ENCODE data around the gene OR2B6.
"Not testable (repeated sequence)": the region's sequence is repeated elsewhere in the genome, so short reads cannot be mapped to it uniquely, and the experiment has no call there.

Gene OR2B6

DNA sequence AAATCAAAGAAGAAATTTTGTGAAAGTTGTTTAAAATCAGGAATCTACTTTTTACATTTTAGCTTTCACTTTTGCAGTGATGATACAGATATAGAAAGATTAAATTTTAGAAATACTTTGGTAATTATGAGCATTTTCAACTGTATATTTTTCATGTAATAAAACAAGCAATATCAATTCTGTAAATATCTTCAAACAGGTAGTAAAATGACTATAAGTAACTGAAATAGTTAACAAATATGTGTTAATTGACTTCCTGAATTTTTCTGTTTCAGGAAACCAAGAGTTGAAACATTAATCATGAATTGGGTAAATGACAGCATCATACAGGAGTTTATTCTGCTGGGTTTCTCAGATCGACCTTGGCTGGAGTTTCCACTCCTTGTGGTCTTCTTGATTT lies at the start of gene OR2B6:
TSS of gene OR2B6 (plus strand) at position 301 of the 400 bp plus-strand sequence. CDS start at position 301, 0 bp downstream.
- no peak for DNase-seq (ENCODE audit: low read depth in 2 of 2)

DNA sequence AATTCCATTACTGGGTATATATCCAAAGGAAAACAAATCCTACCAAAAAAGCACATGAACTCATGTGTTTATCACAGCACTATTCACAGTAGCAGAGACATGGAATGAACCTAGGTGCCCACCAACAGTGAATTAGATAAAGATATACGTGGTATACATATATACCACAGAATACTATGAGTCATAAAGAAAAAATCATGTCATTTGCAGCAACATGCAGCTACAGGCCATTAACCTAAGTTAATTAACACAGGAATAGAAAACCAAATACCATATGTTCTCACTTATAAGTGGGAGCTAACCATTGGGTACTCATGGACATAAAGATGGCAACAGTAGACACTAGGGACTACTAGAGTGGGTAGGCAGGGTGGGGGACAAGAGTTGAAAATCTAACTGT lies 49.0 kb upstream of the OR2B6 start:
- DNase-seq (ENCODE audit: low read depth in 2 of 2) = no peak

DNA sequence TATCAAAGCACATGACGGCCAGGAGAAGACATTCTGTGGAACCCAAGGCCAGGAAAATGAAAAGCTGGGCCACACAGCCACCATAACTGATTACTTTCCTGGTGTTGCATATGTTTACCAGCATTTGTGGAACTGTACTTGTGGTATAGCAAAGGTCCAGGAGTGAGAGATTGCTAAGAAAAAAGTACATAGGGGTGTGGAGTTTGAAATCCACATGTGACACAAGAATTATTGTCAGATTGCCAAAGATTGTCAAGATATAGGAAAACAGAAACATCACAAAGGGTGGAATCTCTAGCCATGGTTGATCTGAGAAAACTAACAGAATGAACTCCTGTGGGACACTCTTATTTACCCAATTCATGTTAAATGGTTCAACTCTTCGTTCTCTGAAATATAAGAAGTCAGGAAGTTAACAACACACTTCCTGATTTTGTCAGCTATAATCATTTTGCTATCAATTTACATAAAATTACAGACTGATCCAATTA lies 45.0 kb upstream of the OR2B6 start, which contains the start of gene OR2B2:
TSS of gene OR2B2 (minus strand) at position 441 of the 491 bp plus-strand sequence. CDS start at position 364, 77 bp downstream.
- no peak for DNase-seq (ENCODE audit: low read depth in 2 of 2)

DNA sequence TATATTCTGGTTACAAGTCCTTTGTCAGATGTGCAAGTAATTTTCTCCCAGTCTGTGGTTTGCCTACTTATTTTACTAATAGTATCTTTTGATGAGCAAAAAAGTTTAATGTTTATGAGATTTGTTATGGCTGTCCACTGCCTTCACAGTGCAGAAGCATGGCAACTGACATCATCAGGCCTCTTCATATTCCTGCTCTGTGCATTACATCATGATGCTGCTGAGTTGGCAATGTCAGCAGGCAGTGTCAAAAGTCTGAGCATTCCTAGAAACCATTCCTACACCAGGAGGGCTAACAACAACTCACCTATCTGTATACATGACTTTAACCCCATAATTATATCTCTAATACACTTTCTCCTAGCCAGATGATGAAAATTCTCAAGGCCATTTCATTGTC lies 34.1 kb upstream of the OR2B6 start:
- DNase-seq (ENCODE audit: low read depth in 2 of 2) = no peak

DNA sequence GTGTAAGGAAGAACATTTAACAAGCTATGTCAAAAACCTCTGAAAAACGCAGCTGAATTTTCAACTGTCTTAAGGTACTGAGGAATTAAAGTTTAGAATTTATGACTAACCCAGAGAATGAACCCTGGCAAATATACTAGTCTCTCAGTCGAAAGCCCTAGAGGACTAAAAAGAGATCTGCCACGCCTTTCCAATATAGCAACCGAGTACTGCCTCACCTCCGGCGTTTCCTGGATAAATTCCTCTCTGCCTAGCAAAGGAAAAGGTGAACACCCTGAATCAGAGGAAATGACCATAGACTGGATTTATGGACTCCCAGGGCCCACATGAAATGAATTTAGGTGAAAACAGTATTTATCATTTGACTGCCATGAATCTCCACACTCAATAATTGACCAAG lies 32.9 kb upstream of the OR2B6 start:
- DNase-seq (ENCODE audit: low read depth in 2 of 2) = no peak

DNA sequence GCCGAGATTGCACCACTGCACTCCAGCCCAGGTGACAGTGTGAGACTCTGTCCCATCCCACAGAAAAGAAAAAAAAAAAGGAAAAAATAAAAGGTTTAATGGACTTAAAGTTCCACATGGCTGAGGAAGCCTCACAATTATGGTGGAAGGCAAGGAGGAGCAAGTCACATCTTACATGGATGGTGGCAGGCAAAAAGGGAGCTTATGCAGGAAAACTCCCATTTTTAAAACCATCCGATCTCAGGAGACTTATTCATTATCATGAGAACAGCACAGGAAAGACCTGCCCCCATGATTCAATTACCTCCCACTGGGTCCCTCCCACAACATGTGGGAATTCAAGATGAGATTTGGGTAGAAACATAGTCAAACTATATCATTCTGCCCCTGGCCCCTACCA lies 29.0 kb upstream of the OR2B6 start:
- DNase-seq (ENCODE audit: low read depth in 2 of 2) = not testable (repeated sequence)

DNA sequence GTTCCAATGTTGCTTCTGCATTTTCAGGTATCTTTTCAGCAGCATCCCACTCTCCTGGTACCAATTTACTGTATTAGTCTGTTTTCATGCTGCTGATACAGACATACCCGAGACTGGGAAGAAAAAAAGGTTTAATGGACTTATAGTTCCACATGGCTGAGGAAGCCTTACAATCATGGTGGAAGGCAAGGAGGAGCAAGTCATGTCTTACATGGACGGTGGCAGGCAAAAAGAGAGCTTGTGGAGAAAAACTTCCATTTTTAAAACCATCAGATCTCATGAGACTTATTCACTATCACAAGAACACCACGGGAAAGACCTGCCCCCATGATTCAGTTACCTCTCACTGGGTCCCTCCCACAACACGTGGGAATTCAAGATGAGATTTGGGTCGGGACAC lies 27.1 kb upstream of the OR2B6 start:
- DNase-seq (ENCODE audit: low read depth in 2 of 2) = not testable (repeated sequence)

DNA sequence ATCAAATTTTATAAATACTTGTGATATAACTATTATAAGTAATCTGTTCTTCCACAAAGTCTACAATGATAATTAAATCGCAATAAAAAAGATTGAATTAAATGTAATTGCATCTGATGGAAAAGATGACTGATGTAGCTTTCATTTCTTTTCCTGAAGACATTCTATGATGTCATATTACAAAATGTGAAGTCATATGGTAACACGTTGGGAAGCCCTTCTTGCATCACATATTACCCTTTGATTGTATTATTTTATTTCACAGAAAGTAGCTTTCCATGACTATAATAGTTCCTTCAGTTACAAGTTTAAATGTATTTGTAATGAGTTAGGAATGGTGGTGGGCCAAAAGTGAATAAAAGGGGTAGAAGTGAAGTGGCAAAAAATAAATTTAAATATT lies 25.8 kb upstream of the OR2B6 start:
- no peak for DNase-seq (ENCODE audit: low read depth in 2 of 2)

DNA sequence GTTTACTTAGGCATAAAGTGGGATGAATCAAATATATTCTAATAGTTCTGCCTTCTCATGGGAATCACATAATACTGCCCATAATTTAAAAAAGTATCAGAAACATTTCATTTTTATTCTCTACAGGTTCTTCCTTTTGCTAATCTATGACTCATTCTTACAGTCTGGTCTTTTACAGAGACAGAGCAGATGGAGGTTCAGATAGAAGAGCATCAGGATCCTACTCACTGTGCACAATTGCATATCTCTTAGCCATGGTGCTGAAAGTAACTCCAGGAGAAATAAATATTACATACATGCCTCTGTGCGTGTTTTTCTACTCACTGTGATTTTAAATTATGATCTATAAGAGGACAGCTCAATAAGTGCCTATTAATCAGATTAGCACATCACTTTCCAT lies 16.3 kb upstream of the OR2B6 start:
- DNase-seq (ENCODE audit: low read depth in 2 of 2) = no peak

DNA sequence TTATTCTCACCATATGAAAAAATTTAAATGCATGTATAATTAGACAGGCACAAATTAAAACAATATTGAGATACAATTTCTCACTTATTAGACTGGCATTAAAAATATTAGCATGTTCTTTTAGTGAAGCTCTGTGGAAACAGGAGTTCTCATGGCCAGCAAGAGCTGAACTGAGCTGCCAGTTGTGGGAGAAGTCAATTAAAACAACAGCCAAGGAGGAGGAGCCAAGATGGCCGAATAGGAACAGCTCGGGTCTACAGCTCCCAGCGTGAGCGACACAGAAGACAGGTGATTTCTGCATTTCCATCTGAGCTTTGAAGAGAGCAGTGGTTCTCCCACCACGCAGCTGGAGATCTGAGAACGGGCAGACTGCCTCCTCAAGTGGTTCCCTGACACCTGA lies 14.0 kb upstream of the OR2B6 start:
- DNase-seq (ENCODE audit: low read depth in 2 of 2) = not testable (repeated sequence)

DNA sequence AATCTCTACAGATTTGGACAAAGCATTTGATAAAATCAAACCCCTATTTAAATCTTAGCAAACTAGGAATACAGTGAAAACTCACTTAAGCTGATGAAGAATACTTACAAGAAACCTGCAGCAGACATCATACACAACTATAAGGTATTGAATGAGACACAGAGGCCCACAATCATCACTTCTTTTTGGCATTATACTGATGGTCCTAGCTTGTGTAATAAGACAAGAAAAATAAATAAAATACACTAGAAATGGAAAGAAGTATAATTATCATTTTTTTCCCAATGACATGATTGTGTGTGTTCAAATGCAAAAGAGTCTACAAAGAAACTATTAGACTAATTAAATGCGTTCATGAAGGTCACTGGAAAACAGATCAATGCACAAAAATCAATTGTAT lies 8.8 kb upstream of the OR2B6 start:
- DNase-seq (ENCODE audit: low read depth in 2 of 2) = no peak

DNA sequence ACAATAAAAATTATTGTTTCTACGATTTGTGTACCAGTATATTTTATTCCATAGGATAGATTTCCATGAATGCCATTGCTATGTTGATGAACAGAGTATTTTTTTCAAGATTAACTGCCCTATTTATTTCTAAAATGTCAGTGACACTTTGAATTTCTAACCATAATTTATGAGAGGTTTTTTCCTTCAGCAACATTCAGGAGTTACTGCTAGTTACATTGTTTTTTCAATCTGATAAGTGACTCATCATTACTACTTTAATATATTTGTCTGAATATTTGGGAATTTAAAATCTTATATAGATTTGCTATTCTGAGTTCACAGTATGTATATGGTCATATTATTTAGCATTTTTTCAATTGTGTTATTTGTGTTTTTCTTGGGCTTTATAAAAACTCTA lies 6.0 kb upstream of the OR2B6 start:
- DNase-seq (ENCODE audit: low read depth in 2 of 2) = no peak

DNA sequence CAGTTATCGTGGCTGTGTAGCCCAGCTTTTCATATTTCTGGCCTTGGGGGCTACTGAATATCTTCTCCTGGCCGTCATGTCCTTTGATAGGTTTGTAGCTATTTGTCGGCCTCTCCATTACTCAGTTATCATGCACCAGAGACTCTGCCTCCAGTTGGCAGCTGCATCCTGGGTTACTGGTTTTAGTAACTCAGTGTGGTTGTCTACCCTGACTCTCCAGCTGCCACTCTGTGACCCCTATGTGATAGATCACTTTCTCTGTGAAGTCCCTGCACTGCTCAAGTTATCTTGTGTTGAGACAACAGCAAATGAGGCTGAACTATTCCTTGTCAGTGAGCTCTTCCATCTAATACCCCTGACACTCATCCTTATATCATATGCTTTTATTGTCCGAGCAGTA lies 475 bp downstream of the OR2B6 start:
- DNase-seq (ENCODE audit: low read depth in 2 of 2) = no peak

DNA sequence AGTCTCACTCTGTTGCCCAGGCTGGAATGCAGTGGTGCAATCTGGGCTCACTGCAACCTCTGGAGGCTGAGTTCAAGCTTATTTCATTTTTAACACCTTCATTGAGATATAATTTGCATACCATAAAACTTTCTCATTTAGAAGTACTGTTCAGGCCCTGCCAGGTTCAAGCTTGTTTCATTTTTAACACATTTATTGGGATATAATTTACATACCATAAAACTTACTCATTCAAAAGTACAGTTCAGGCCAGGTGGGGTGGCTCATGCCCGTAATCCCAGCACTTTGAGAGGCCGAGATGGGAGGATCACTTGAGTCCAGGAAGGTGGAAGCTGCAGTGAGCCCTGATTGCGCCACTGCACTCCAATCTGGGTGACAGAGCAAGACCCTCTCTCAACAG lies 5.5 kb downstream of the OR2B6 start:
- no peak for DNase-seq (ENCODE audit: low read depth in 2 of 2)

DNA sequence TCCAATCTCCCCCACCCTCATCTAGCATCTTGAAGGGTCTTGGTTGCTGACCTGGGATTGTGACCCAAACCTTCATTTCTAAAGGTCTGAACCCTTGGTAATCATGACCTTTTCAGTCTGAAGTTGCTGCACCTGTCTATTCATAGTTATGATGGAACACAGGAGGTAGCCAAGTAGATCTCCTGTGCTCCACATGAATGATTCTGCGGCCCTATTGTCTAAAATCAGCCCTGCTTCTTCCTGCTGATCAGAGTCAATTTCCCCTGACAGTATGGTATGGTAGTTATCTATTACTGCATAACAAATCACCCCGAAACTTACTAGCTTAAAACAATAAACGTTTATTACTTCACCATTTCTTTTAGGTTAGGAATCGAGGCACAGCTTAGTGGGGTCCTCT lies 9.0 kb downstream of the OR2B6 start:
- no peak for DNase-seq (ENCODE audit: low read depth in 2 of 2)

DNA sequence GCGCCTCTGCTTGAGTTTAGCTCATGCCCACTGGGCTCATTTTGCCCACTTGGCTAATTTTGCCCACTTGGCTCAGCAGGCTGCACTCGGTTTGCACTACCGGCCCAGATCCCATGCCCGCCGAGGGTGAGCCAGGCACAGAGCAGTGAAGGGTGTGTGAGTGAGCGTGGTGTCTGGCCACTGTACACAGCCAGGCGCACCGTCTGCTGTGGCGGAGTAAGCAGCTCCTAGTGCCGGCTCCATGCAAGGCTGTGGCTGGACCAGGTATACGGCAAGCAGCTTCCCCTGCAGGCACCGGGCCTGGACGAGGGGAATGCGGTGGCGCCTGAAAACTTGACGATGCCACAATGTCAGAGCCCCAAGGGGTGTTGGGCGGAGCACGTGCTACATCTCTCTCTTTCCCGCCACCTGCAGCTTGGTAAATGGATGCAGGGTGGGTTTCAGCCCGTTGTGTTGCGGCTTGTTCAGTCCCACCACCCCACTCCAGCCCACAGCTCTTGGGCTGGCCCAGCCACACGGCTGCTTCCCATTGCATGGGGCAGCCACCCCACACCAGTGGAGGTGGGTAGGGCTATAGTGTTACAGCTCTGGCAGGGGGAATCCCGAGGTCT lies 9.9 kb downstream of the OR2B6 start:
- no peak for DNase-seq (ENCODE audit: low read depth in 2 of 2)

DNA sequence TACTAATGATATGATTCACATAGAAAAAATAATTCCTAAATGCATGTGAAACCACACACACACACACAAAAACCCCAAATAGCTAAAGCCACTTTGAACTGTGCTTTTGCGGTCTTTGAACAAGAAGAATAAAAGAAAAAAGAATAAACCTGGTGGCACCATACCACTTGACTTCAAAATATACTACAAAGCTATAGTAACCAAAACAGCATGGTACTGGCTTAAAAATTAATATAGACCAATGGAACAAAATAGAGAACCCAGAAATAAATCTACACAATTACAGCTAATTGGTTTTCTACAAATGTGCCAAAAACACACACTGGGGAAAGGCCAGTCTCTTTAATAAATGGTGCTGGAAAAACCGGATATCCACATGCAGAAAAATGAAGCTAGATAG lies 13.4 kb downstream of the OR2B6 start:
- DNase-seq (ENCODE audit: low read depth in 2 of 2) = no peak

DNA sequence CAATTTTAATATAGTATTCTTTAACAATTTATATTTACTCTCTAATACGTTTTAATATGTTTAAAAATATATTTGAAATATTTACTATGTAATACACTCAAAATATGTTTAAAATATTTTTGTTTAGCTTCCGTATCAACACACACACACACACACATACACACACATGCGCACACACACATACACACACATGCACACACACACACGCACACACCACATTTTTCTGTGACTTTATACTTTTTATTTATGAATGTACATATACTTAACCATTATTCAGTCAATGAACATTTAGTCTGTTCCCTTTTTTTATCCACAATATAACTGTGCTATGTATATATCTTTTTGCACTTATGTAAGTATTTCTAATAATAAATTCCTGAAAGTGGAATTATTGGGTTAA lies 15.7 kb downstream of the OR2B6 start:
- no peak for DNase-seq (ENCODE audit: low read depth in 2 of 2)

DNA sequence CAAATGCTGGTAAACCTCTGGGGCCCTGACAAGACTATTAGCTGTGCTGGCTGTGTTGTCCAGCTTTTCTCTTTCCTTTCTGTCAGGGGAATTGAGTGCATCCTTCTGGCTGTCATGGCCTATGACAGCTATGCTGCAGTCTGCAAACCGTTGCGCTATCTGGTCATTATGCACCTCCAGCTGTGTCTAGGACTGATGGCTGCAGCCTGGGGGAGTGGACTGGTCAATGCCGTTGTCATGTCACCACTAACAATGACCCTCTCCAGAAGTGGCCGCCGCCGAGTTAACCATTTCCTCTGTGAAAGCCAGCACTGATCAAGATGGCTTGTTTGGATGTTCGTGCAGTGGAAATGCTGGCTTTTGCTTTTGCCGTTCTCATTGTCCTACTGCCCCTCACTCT lies 20.3 kb downstream of the OR2B6 start:
- DNase-seq (ENCODE audit: low read depth in 2 of 2) = no peak

DNA sequence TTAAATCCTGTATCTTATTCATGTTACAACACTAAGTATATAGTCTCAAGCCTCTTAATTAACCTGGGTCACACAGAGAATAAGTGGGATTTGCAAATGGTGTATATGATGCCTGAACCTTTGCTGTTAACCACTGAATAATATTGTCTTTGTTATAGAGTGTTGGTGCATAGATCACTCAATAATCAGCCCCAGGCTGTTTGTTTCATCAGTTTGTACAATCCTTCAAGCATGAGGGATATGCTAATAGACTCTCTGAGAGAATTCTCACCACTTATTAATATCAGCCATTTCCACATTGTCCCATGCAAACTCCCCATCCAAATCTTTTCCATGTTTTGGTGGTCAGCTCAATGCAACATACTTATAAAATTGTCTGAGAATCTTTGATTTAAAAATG lies 21.7 kb downstream of the OR2B6 start:
- DNase-seq (ENCODE audit: low read depth in 2 of 2) = no peak

DNA sequence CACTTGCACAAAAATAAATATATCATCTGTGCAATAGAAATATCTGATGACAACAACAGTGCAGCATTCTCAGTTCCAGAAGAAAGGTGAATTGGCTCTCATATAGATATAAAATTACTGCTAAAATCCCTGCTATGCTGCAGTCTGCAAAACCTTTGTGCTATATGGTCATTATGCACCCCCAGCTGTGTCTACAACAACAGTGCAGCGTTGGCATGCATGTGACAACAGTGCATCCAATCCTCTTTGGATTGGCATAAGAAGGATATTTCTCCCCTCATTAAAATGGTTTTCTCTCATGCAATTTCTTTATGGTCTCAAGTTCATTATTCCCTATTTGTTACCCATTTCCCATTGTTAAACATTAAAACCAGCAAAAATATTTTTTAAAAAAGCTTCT lies 23.1 kb downstream of the OR2B6 start:
- no peak for DNase-seq (ENCODE audit: low read depth in 2 of 2)

DNA sequence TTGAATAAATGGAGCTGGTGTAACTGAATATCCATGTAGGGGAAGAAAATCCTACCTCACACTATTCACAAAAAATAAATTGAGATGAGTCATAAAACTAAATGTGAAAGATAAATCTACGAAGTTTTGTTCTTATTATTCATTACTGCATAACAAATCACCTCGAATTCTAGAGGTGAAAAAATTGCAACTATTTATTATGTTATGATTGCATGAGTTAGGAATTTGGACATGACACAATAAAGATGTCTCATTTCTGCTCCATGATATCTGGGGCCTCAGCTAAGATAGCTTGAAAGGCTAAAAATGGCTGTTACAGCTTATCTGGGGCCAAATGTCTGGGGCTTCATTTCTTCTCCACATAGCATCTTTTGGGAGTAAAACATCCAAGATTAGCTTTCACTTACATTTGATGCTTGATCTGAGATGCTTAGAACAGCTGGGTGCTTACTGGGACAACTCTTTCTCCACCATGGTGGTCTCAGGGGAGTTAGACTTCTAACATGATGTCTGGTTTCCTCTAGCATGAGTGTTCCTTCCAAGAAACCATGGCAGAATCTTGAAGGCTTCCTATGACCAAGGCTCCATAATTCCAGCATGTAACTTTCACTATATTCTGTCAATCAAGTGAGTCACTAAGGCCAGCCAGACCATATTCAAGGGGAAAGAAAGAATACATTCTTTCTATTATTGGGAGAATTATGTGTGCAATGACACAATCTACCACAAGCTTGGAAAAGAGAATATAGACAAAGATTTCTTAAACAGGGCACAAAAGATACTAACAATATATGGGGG lies 30.1 kb downstream of the OR2B6 start:
- no peak for DNase-seq (ENCODE audit: low read depth in 2 of 2)

DNA sequence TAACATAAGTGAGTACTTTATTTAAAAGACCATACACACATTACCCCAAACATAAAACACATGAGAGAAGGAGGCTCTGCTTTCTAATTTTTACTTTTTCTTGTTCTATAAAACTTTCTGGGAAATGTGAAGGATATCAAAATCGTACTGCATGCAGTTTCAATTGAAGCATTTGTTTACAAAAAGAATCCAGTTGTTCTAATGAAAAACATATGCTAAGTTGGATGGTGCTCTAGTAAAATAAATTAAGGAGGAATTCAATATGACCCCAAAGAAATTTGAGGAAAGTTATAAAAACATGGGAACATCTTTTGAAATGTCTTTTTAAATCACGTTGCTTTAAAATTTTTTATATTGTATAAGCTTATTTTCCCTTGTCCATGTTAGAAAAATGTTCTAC lies 37.6 kb downstream of the OR2B6 start:
- no peak for DNase-seq (ENCODE audit: low read depth in 2 of 2)

Data from stimulated activated CD4-positive, alpha-beta T cell treated with anti-CD3 and anti-CD28 coated beads, Interleukin-15, amount 100 ng/mL, for 48 hours (primary cell).